HepG2 (cell line): ENCODE data around the gene MRM1. TPM values are rescaled to one million over a fixed set of nuclear protein-coding genes. Genes with fewer than 3 reads are reported as not detected.

ENCODE experiments used
- ATAC-seq: fragments of 200-7000 bp; cut with Tn5 transposase; 3 replicates; pipeline ENCODE4 v1.9.1; 2020; ENCODE audit warnings: mild to moderate bottlenecking, moderate library complexity
- BruUV-seq: library from RNA; stranded (reverse); fragments of 400-500 nt; replicated peaks from 2 replicates; lab custom pipeline; 2021; lab: Mats Ljungman, UMichigan
- CTCF ChIA-PET: fragments of 300-600 bp; formaldehyde crosslinking; extraction: SDS; loops from one replicate; lab custom pipeline; 2021; ENCODE audit warnings: low total read pairs, inconsistent platforms, low intra/inter-chr PET ratio; lab: Yijun Ruan, JAX
- POLR2A ChIA-PET: fragments of 350-600 bp; sonication (Branson Sonifier 250); formaldehyde crosslinking; loops from one replicate; lab custom pipeline; 2020; ENCODE audit warnings: antibody characterized with exemption, inconsistent platforms; lab: Yijun Ruan, JAX
- DNase-seq: peaks from one replicate; pipeline ENCODE4 v3.0.0-alpha.2; 2015; ENCODE audit warnings: low spot score
- FAIRE-seq: peaks from 3 replicates; lab custom pipeline; 2011; peaks lifted over from hg19 to GRCh38; lab: Jason Lieb, UNC
- H2AFZ ChIP-seq: one replicate; pipeline ENCODE4 v1.6.1; 2011; ENCODE audit warnings: low read length, inconsistent platforms
- H3K27ac ChIP-seq: fragments of 300-600 bp; 3 replicates; pipeline ENCODE4 v1.8.0; 2011; ENCODE audit warnings: mixed run types, mild to moderate bottlenecking, mixed read lengths, low read length, inconsistent platforms; ENCODE audit not compliant: insufficient read depth; ENCODE audit errors: extremely low read length
- H3K27me3 ChIP-seq, 2 experiments: fragments of 200-600 bp in 1 of 2; 2 replicates in 1 of 2; 3 replicates in 1 of 2; pipeline versions ENCODE4 v1.6.0 to v1.8.0; 2011; ENCODE audit warnings: low read length in 2 of 2, mild to moderate bottlenecking in 2 of 2, moderate library complexity in 2 of 2, inconsistent platforms in 1 of 2; ENCODE audit not compliant: insufficient read depth in 2 of 2, control insufficient read depth in 1 of 2
- H3K36me3 ChIP-seq, 2 experiments: fragments of 200-600 bp in 1 of 2; replicated peaks in 1 of 2; 2 replicates in 1 of 2; 3 replicates in 1 of 2; pipeline versions ENCODE4 v1.5.1 to v1.8.0; 2011; ENCODE audit warnings: low read length in 2 of 2, inconsistent platforms in 1 of 2; ENCODE audit not compliant: insufficient read depth in 2 of 2, control insufficient read depth in 1 of 2
- H3K4me1 ChIP-seq: 2 replicates; pipeline ENCODE4 v1.5.1; 2012; ENCODE audit warnings: low read length, inconsistent platforms; ENCODE audit not compliant: insufficient read depth
- H3K4me2 ChIP-seq: 2 replicates; pipeline ENCODE4 v1.6.0; 2011; ENCODE audit warnings: low read depth, low read length, inconsistent platforms
- H3K4me3 ChIP-seq, 3 experiments: fragments of 200-600 bp in 1 of 3; sonication (generic), shearing (Covaris generic) in 1 of 3; replicated peaks in 1 of 3; 2 replicates each; pipeline ENCODE4 v1.5.1; 2011 to 2016; ENCODE audit warnings: low read length in 3 of 3, inconsistent platforms in 2 of 3, low read depth in 2 of 3, mild to moderate bottlenecking in 2 of 3, control low read depth in 1 of 3, mixed read lengths in 1 of 3; ENCODE audit not compliant: insufficient read depth in 1 of 3
- H3K79me2 ChIP-seq: one replicate; pipeline ENCODE4 v1.6.1; 2011; ENCODE audit warnings: low read length, inconsistent platforms; ENCODE audit not compliant: insufficient read depth
- H3K9ac ChIP-seq: 2 replicates; pipeline ENCODE4 v1.6.0; 2011; ENCODE audit warnings: mild to moderate bottlenecking, low read depth, low read length, inconsistent platforms; ENCODE audit not compliant: insufficient read depth
- H3K9me3 ChIP-seq: 2 replicates; pipeline ENCODE4 v1.5.1; 2012; ENCODE audit warnings: mild to moderate bottlenecking, low read length
- H4K20me1 ChIP-seq: 2 replicates; pipeline ENCODE4 v1.6.0; 2011; ENCODE audit warnings: inconsistent platforms, mild to moderate bottlenecking, low read length, moderate library complexity; ENCODE audit not compliant: insufficient read depth
- ARID4A ChIP-seq: sonication (generic); formaldehyde crosslinking; IDR thresholded peaks from 2 replicates; pipeline ENCODE4 v1.5.0; 2020; ENCODE audit warnings: mild to moderate bottlenecking, missing genetic modification reagents, borderline replicate concordance
- BCL6 ChIP-seq: IDR thresholded peaks from 2 replicates; pipeline ENCODE4 v1.6.1; 2016; ENCODE audit warnings: missing genetic modification reagents, missing compliant biosample characterization
- E2F1 ChIP-seq: sonication (generic); formaldehyde crosslinking; IDR thresholded peaks from 2 replicates; pipeline ENCODE4 v1.5.0; 2020; ENCODE audit warnings: missing genetic modification reagents
- EED ChIP-seq: sonication (generic); formaldehyde crosslinking; IDR thresholded peaks from 2 replicates; pipeline ENCODE4 v1.5.0; 2020; ENCODE audit warnings: mild to moderate bottlenecking, missing genetic modification reagents
- HMGXB3 ChIP-seq: sonication (generic); formaldehyde crosslinking; IDR thresholded peaks from 2 replicates; pipeline ENCODE4 v1.4.0; 2020; ENCODE audit warnings: missing genetic modification reagents, borderline replicate concordance
- HOXA5 ChIP-seq: sonication (generic); formaldehyde crosslinking; IDR thresholded peaks from 2 replicates; pipeline ENCODE4 v1.4.0; 2020; ENCODE audit warnings: missing genetic modification reagents
- MTERF4 ChIP-seq: sonication (generic); formaldehyde crosslinking; IDR thresholded peaks from 2 replicates; pipeline ENCODE4 v1.8.0; 2023; ENCODE audit warnings: mild to moderate bottlenecking, missing genetic modification reagents
- POLR2AphosphoS5 ChIP-seq: IDR thresholded peaks from 2 replicates; pipeline ENCODE4 v1.6.1; 2012; ENCODE audit warnings: low read depth, low read length
- SOX5 ChIP-seq: IDR thresholded peaks from 2 replicates; pipeline ENCODE4 v1.6.1; 2016; ENCODE audit warnings: borderline replicate concordance
- ZMAT3 ChIP-seq: sonication (generic); formaldehyde crosslinking; conservative IDR thresholded peaks from 2 replicates; pipeline ENCODE4 v1.7.0; 2021; ENCODE audit warnings: missing genetic modification reagents
- ZNF17 ChIP-seq: sonication (generic); formaldehyde crosslinking; IDR thresholded peaks from 2 replicates; pipeline ENCODE4 v1.5.0; 2020; ENCODE audit warnings: mild to moderate bottlenecking, missing genetic modification reagents
- ZNF614 ChIP-seq: IDR thresholded peaks from 2 replicates; pipeline ENCODE4 v1.6.1; 2018; ENCODE audit warnings: missing biosample characterization, missing genetic modification reagents, inconsistent platforms, borderline replicate concordance
- ZNF777 ChIP-seq: sonication (generic); formaldehyde crosslinking; IDR thresholded peaks from 2 replicates; pipeline ENCODE4 v1.4.0; 2020; ENCODE audit warnings: missing genetic modification reagents
- ZNF891 ChIP-seq: sonication (generic); formaldehyde crosslinking; IDR thresholded peaks from 2 replicates; pipeline ENCODE4 v1.5.0; 2020; ENCODE audit warnings: mild to moderate bottlenecking, missing genetic modification reagents
- WGBS: methylation state at CpG from one replicate; pipeline ENCODE4 v1.1.6; 2017; ENCODE audit warnings: low lambda C conversion rate; 5-methylcytosine and 5-hydroxymethylcytosine counted together
- in situ Hi-C: cut with HindIII; loops from 2 replicates; pipeline ENCODE4 v1.10.0; 2017; ENCODE audit warnings: low pct_unique_long_range_greater_than_20kb; ENCODE audit not compliant: extremely low pct_ligation_motif_present
- intact Hi-C: fragments of 100-400 bp; cut with micrococcal nuclease; formaldehyde crosslinking; loops from one replicate; pipeline ENCODE4 v1.10.0; 2022; ENCODE audit not compliant: unreplicated experiment
- polyA plus RNA-seq, 8 experiments: library from polyadenylated mRNA; depleted of rRNA in 3 of 8; stranded (reverse) in 7 of 8; unstranded in 1 of 8; fragments of >200 nt; fragmentation: Illumina TruSeq in 4 of 8; extraction: Trizol in 4 of 8; gene quantifications; 2 replicates each; pipeline versions ENCODE4 v1.2.1 to v1.2.3, GENCODE V29; 2011 to 2016; ENCODE audit warnings: low read depth in 4 of 8, missing spikeins in 1 of 8, mixed read lengths in 1 of 8; ENCODE audit not compliant: insufficient read depth in 1 of 8
- total RNA-seq, 5 experiments: library from RNA; depleted of rRNA; stranded (reverse); fragments of >200 nt; fragmentation: Illumina TruSeq; extraction: Trizol; gene quantifications; 2 replicates each; pipeline ENCODE4 v1.2.3, GENCODE V29; 2016; ENCODE audit warnings: low read depth in 1 of 5

The MRM1 gene
- total and polyA plus RNA-seq, 2 of the 13 experiments (the other 11 are each of a cell fraction or from before 2014, with no cell fraction given): 4.1 to 11.3 TPM

GRCh38 chr17:36592316-36592715, 9.1 kb upstream of the MRM1 start:
- H2AFZ ChIP-seq: no peak overlapping the region
- H3K9me3 ChIP-seq: no peaks in the 10 kb centered on the region
- peak overlapping the region; percentile 84 for H3K27ac ChIP-seq
- CTCF ChIA-PET: no interaction called here
- DNase-seq (no peak), FAIRE-seq (no peak), ATAC-seq (peak; percentile 57)
- 2% methylated on average over 11 of the region's 20 CpGs for WGBS
- peak overlapping the region; percentile 80 to 96 (median 84) for H3K4me3 ChIP-seq
- POLR2A ChIA-PET: interaction anchor here (2.7 to 3.0 kb wide), 3 partner anchors 10 to 58 kb away, joined by 11 to 71 read pairs (median 32); partner anchors contain the start of genes GGNBP2, MRM1, MYO19 and PIGW
- TSS peak; percentile 53 for BruUV-seq
- H3K79me2 ChIP-seq: peaks cover 15% of the 10 kb centered on the region
- in situ Hi-C loops (no loop called here), intact Hi-C loops (loop anchor here (5.0 kb wide), 1 partner anchor 45 kb away; no protein-coding TSS in a partner anchor)
- no peaks in the 10 kb centered on the region; a peak in 1 of 5 replicates for H3K27me3 ChIP-seq
- peaks cover 9 to 23% of the 10 kb centered on the region in 2 experiments for H3K36me3 ChIP-seq
- peak overlapping the region; percentile 91 for H3K9ac ChIP-seq
- no peaks in the 10 kb centered on the region for H4K20me1 ChIP-seq
- peaks cover 25% of the 10 kb centered on the region for H3K4me1 ChIP-seq
- peak overlapping the region; percentile 95 for H3K4me2 ChIP-seq
- TF ChIP-seq ZNF777 (CRISPR knock-in tag) (peak; percentile 32; the same call in 1 of the 2 replicates), ZNF17 (CRISPR knock-in tag) (no peak), ARID4A (CRISPR knock-in tag) (peak; percentile 7; the same call in 1 of the 2 replicates), ZMAT3 (CRISPR knock-in tag) (no peak), POLR2AphosphoS5 (0 out of 2 replicates have a peak, but pooled peaks have one; percentile 11), MTERF4 (CRISPR knock-in tag) (no peak), HOXA5 (CRISPR knock-in tag) (no peak), ZNF891 (CRISPR knock-in tag) (no peak), BCL6 (CRISPR knock-in tag) (no peak), SOX5 (CRISPR knock-in tag) (no peak), EED (CRISPR knock-in tag) (no peak), HMGXB3 (CRISPR knock-in tag) (no peak), ZNF614 (CRISPR knock-in tag) (0 out of 2 replicates have a peak, but pooled peaks have one; percentile 9), E2F1 (CRISPR knock-in tag) (0 out of 2 replicates have a peak, but pooled peaks have one; percentile 7)
